Upper lobe of left lung (tissue), 4 donors: ENCODE data around the gene OBSCN.

Experiments used
- POLR2A ChIP-seq, 4 donors: fragments of 450-650 bp; IDR thresholded peaks; one replicate each; pipeline ENCODE4 v1.5.1; 2016 to 2017; ENCODE audit warnings: antibody characterized with exemption in 4 of 4, mild to moderate bottlenecking in 2 of 4
- TF ChIP-seq, protein P1 (sequence below), 6 experiments: fragments of 450-650 bp in 4 of 6; fragments of 200-600 bp in 2 of 6; sonication (generic) in 2 of 6; IDR thresholded peaks; one replicate each; pipeline ENCODE4 v1.5.1; 2016 to 2019; ENCODE audit warnings: antibody characterized with exemption in 6 of 6

DNA sequence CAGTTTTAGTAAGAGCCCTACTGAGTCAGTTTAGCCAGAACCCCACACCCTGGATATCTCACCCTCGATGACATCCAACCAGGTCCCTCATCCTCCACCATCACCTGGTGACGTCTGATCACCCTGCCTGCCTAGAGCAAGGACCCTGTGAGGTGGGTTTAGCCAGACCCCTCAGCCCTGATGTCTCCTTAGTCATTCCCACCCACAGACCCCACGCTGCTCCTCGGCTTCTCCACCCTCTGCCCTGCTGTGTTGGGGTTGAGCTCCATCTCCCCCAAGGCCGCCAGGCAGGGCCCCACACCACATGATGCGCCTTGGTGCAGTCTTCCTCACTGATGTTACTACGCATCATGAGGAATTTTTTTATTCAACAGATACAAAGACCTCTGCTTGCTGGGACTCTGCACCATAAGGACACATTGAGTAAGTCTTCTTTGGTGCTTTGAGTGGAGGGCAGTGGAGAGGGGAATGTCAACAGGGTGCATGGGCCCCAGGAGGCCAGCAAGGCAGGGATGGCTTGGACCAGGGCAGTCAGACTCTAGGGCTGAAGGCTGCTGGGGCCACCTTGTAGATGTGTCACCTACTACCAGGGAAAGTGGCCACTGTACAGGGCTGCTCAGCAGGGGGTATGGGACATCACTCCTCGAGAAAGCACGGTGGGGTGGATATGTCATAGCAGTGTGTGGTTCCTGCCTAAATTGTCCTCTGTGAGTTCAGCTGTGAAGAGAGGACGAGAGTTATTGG, 43.9 kb upstream of the OBSCN start:
- TF ChIP-seq, protein P1, sequence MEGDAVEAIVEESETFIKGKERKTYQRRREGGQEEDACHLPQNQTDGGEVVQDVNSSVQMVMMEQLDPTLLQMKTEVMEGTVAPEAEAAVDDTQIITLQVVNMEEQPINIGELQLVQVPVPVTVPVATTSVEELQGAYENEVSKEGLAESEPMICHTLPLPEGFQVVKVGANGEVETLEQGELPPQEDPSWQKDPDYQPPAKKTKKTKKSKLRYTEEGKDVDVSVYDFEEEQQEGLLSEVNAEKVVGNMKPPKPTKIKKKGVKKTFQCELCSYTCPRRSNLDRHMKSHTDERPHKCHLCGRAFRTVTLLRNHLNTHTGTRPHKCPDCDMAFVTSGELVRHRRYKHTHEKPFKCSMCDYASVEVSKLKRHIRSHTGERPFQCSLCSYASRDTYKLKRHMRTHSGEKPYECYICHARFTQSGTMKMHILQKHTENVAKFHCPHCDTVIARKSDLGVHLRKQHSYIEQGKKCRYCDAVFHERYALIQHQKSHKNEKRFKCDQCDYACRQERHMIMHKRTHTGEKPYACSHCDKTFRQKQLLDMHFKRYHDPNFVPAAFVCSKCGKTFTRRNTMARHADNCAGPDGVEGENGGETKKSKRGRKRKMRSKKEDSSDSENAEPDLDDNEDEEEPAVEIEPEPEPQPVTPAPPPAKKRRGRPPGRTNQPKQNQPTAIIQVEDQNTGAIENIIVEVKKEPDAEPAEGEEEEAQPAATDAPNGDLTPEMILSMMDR (IDR thresholded peaks at IDR 0.05), result no peak
- no peak for TF ChIP-seq POLR2A (IDR thresholded peaks at IDR 0.05)
